K562 (cell line): Measurements from ENCODE around the gene ZNF487. TPM values are rescaled to one million over a fixed set of nuclear protein-coding genes. Genes with fewer than 3 reads are reported as not detected.

ENCODE experiments used
- polyA plus RNA-seq, 8 experiments: library from polyadenylated mRNA; depleted of rRNA in 4 of 8; stranded (reverse) in 5 of 8; unstranded in 3 of 8; fragments of >200 nt; fragmentation: Nextera tagmentation in 2 of 8; fragmentation: Illumina TruSeq in 1 of 8; extraction: Ambion mirVana in 2 of 8; extraction: Trizol in 1 of 8; gene quantifications; 2 replicates each; pipeline versions ENCODE4 v1.2.1 to v1.2.3, GENCODE V29; 2011 to 2014; ENCODE audit warnings: inconsistent platforms in 1 of 8, missing spikeins in 1 of 8
- total RNA-seq, 7 experiments: library from RNA; depleted of rRNA in 6 of 7; stranded (reverse); fragments of >200 nt in 6 of 7; fragmentation: Illumina TruSeq in 2 of 7; extraction: Trizol in 2 of 7; gene quantifications; 2 replicates each; pipeline versions ENCODE4 v1.2.1 to v1.2.3, GENCODE V29; 2011 to 2021; ENCODE audit warnings: low replicate concordance in 1 of 7
- TF ChIP-seq, protein P1 (sequence below), 2 experiments: fragments of 450-650 bp in 1 of 2; sonication (generic) in 1 of 2; formaldehyde crosslinking in 1 of 2; IDR thresholded peaks; 2 replicates each; pipeline versions ENCODE4 v1.7.1 to v1.9.0; 2016 to 2022; ENCODE audit warnings: inconsistent platforms in 1 of 2, mild to moderate bottlenecking in 1 of 2, missing genetic modification reagents in 1 of 2
- TF ChIP-seq, protein P2 (sequence below): fragments of 450-650 bp; IDR thresholded peaks from 2 replicates; pipeline ENCODE4 v1.7.1; 2018; ENCODE audit warnings: mild to moderate bottlenecking, low read depth; ENCODE audit not compliant: partially characterized antibody
- TF ChIP-seq, protein P3 (sequence below), 2 experiments: fragments of 450-650 bp; IDR thresholded peaks; 2 replicates each; pipeline ENCODE4 v1.6.1; 2016; ENCODE audit warnings: mild to moderate bottlenecking in 2 of 2, borderline replicate concordance in 1 of 2, low read depth in 1 of 2, moderate library complexity in 1 of 2

The ZNF487 gene
- total and polyA plus RNA-seq, 9 of the 15 experiments (the other 6 are each of a cell fraction or from before 2014, with no cell fraction given) = 1.9 to 6.5 (median 4.2) TPM

DNA sequence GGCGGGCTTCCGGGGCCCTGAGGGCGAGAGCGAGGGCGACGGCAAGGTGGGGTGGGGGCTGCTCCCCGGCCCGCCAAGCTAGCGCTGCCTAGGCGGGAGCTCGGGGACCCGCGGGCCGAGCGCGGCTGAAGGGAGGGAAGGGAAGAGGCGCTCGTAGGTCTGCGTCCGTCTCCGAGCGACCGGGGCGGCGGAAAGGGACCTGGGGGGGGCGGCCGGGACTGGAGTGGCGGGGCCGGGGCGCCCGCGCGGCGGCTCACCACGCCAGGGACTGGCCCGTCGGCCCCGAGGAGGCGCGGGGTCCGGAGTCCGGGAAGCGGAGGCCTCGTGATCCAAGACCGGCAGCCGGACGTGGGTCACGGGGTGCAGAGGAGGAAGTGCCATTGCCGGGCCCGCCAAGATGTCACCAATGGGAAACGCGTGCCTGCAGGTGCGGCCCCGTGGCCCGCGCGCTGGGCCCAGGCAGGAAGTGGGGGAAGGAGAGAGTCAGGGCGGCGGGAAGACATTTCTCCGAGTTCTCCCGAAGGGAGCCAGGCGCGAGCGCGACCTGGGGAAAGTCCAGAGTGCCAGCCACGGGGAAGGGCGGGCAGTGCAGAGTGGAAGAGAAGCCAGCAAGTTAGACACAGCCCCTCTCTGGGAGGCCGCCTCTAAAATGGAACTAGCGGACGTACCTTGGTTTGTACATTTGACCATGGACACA is 39.8 kb upstream of the ZNF487 start (continued):
- TF ChIP-seq, protein P1, sequence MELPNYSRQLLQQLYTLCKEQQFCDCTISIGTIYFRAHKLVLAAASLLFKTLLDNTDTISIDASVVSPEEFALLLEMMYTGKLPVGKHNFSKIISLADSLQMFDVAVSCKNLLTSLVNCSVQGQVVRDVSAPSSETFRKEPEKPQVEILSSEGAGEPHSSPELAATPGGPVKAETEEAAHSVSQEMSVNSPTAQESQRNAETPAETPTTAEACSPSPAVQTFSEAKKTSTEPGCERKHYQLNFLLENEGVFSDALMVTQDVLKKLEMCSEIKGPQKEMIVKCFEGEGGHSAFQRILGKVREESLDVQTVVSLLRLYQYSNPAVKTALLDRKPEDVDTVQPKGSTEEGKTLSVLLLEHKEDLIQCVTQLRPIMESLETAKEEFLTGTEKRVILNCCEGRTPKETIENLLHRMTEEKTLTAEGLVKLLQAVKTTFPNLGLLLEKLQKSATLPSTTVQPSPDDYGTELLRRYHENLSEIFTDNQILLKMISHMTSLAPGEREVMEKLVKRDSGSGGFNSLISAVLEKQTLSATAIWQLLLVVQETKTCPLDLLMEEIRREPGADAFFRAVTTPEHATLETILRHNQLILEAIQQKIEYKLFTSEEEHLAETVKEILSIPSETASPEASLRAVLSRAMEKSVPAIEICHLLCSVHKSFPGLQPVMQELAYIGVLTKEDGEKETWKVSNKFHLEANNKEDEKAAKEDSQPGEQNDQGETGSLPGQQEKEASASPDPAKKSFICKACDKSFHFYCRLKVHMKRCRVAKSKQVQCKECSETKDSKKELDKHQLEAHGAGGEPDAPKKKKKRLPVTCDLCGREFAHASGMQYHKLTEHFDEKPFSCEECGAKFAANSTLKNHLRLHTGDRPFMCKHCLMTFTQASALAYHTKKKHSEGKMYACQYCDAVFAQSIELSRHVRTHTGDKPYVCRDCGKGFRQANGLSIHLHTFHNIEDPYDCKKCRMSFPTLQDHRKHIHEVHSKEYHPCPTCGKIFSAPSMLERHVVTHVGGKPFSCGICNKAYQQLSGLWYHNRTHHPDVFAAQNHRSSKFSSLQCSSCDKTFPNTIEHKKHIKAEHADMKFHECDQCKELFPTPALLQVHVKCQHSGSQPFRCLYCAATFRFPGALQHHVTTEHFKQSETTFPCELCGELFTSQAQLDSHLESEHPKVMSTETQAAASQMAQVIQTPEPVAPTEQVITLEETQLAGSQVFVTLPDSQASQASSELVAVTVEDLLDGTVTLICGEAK (IDR thresholded peaks at IDR 0.05) = peak; percentile 81
- TF ChIP-seq, protein P1 (CRISPR knock-in tag; IDR thresholded peaks at IDR 0.05) = peak; percentile 58; the same call in 1 of the 2 replicates
- TF ChIP-seq, protein P2, sequence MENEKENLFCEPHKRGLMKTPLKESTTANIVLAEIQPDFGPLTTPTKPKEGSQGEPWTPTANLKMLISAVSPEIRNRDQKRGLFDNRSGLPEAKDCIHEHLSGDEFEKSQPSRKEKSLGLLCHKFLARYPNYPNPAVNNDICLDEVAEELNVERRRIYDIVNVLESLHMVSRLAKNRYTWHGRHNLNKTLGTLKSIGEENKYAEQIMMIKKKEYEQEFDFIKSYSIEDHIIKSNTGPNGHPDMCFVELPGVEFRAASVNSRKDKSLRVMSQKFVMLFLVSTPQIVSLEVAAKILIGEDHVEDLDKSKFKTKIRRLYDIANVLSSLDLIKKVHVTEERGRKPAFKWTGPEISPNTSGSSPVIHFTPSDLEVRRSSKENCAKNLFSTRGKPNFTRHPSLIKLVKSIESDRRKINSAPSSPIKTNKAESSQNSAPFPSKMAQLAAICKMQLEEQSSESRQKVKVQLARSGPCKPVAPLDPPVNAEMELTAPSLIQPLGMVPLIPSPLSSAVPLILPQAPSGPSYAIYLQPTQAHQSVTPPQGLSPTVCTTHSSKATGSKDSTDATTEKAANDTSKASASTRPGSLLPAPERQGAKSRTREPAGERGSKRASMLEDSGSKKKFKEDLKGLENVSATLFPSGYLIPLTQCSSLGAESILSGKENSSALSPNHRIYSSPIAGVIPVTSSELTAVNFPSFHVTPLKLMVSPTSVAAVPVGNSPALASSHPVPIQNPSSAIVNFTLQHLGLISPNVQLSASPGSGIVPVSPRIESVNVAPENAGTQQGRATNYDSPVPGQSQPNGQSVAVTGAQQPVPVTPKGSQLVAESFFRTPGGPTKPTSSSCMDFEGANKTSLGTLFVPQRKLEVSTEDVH = peak; percentile 85
- TF ChIP-seq, protein P3, sequence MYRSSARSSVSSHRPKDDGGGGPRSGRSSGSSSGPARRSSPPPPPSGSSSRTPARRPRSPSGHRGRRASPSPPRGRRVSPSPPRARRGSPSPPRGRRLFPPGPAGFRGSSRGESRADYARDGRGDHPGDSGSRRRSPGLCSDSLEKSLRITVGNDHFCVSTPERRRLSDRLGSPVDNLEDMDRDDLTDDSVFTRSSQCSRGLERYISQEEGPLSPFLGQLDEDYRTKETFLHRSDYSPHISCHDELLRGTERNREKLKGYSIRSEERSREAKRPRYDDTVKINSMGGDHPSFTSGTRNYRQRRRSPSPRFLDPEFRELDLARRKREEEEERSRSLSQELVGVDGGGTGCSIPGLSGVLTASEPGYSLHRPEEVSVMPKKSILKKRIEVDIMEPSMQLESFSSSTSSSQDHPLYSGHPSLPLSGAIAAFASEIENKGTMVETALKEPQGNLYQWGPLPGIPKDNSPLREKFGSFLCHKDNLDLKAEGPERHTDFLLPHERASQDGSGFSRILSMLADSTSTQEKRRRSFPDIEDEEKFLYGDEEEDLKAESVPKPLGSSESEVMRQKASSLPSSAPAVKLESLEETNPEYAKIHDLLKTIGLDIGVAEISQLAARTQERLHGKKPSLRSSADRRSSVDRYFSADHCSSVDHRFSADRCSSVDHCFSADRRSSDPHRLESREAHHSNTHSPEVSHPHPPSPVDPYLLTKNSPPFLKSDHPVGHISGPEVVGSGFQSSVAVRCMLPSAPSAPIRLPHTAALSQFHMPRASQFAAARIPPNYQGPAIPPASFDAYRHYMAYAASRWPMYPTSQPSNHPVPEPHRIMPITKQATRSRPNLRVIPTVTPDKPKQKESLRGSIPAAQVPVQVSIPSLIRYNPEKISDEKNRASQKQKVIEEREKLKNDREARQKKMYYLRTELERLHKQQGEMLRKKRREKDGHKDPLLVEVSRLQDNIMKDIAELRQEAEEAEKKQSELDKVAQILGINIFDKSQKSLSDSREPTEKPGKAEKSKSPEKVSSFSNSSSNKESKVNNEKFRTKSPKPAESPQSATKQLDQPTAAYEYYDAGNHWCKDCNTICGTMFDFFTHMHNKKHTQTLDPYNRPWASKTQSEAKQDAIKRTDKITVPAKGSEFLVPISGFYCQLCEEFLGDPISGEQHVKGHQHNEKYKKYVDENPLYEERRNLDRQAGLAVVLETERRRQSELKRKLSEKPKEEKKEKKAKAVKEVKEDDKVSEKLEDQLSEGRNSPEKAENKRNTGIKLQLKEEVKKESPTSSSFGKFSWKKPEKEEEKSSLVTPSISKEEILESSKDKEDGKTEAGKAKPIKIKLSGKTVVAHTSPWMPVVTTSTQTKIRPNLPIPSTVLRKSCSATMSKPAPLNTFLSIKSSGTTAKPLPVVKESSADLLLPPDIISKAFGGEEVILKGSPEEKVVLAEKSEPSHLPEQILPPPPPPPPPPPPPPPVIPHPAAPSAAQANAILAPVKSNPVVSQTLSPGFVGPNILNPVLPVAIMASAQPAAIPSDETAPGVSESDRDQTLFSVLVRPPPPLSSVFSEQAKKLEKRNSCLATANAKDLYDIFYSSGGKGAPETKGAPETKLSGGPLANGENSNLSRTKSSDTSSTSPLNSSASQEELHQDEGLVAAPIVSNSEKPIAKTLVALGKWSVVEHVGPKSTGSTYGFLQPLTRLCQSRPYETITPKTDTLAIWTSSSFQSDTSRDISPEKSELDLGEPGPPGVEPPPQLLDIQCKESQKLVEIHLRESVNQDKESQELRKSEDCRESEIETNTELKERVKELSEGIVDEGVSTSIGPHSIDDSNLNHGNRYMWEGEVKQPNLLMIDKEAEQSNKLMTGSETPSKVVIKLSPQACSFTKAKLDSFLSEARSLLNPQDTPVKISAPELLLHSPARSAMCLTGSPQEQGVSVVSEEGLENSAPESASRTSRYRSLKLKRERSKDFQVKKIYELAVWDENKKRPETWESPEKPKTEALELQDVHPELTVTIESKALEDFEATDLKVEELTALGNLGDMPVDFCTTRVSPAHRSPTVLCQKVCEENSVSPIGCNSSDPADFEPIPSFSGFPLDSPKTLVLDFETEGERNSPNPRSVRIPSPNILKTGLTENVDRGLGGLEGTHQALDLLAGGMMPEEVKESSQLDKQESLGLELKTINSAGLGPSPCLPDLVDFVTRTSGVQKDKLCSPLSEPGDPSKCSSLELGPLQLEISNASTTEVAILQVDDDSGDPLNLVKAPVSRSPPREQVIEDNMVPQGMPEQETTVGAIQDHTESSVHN (IDR thresholded peaks at IDR 0.05; ENCODE audit: borderline replicate concordance in 1 of 2, low read depth in 1 of 2) = no peak
